ENCODE measurements around the gene EXO1.

GRCh38 chr1:241837416-241837815 lies 10.6 kb upstream of the EXO1 start:
- TF ChIP-seq CTCF (IDR thresholded peaks at IDR 0.05) (no peak), POLR2A (IDR thresholded peaks at IDR 0.05) (no peak)
